Activated CD8-positive, alpha-beta T cell treated with anti-CD3 and anti-CD28 coated beads, Interleukin-2, amount 10 ng/mL, durations not matched to agents 7 days and 5 days (primary cell): ENCODE measurements around the gene SOX8. TPM values are rescaled to one million over a fixed set of nuclear protein-coding genes. Genes with fewer than 3 reads are reported as not detected.

Experiments
- total RNA-seq, 2 experiments: library from RNA; stranded (reverse); gene quantifications; one replicate each; pipeline ENCODE4 v1.2.3, GENCODE V29; 2021

SOX8 gene
- total RNA-seq, 2 experiments from 2014 or later: not detected

Other genes starting within 250 kb of the SOX8 start
- 10 to 100 TPM; 24.9 to 32.4 TPM for gene CIAO3, start 240.8 kb upstream of the SOX8 start, total RNA-seq
- not detected for gene MSLN, start 221.0 kb upstream of the SOX8 start, total RNA-seq
- gene RPUSD1, start 193.4 kb upstream of the SOX8 start, total RNA-seq: 10 to 100 TPM; 25.9 to 30.1 TPM
- gene CHTF18, start 193.2 kb upstream of the SOX8 start, total RNA-seq: 100 to 1,000 TPM; 102 to 126 TPM
- gene GNG13, start 181.0 kb upstream of the SOX8 start, total RNA-seq: not detected
- 10 to 100 TPM; 14.3 to 17.4 TPM for gene LMF1, start 10.8 kb upstream of the SOX8 start, total RNA-seq
- not detected for gene SSTR5, start 91.0 kb downstream of the SOX8 start, total RNA-seq
- gene C1QTNF8, start 114.5 kb downstream of the SOX8 start, total RNA-seq: not detected
- under 1 TPM; 0.57 to 0.92 TPM for gene CACNA1H, start 171.3 kb downstream of the SOX8 start, total RNA-seq
- gene TPSG1, start 243.5 kb downstream of the SOX8 start, total RNA-seq: not detected
- not detected for gene TPSB2, start 248.4 kb downstream of the SOX8 start, total RNA-seq